NB4 (cell line): ENCODE data around the gene TMEM145.

ENCODE experiments used
- DNase-seq: peaks from one replicate; pipeline ENCODE4 v3.0.0; 2010; ENCODE audit warnings: low read depth
- H3K4me3 ChIP-seq: one replicate; pipeline ENCODE4 v1.5.1; 2011; ENCODE audit warnings: mild to moderate bottlenecking, low read depth, low read length, moderate library complexity
- CTCF ChIP-seq: IDR thresholded peaks from one replicate; pipeline ENCODE4 v1.5.1; 2012; ENCODE audit warnings: low read depth, low read length
- MAX ChIP-seq: IDR thresholded peaks from 2 replicates; pipeline ENCODE4 v1.6.1; 2011; ENCODE audit warnings: low read depth, low read length
- MYC ChIP-seq: IDR thresholded peaks from 2 replicates; pipeline ENCODE4 v1.6.1; 2011; ENCODE audit warnings: low read depth, low read length
- POLR2A ChIP-seq: IDR thresholded peaks from 2 replicates; pipeline ENCODE4 v1.6.1; 2011; ENCODE audit warnings: mild to moderate bottlenecking; ENCODE audit not compliant: insufficient read length; ENCODE audit errors: extremely low read depth

TMEM145 gene

GRCh38 chr19:42323473-42323851 lies 10.4 kb downstream of the TMEM145 start:
- no peak for DNase-seq
- TF ChIP-seq MAX: no peak
- TF ChIP-seq MYC: no peak
- no peak for TF ChIP-seq POLR2A
- TF ChIP-seq CTCF: no peak
- H3K4me3 ChIP-seq: no peak overlapping the region

GRCh38 chr19:42323852-42324654 lies 10.9 kb downstream of the TMEM145 start:
- H3K4me3 ChIP-seq: no peak overlapping the region
- DNase-seq: peak; percentile 42
- no peak for TF ChIP-seq MYC
- TF ChIP-seq POLR2A: no peak
- TF ChIP-seq CTCF: no peak
- no peak for TF ChIP-seq MAX

- DNase-seq: no peak
- TF ChIP-seq POLR2A: no peak
- TF ChIP-seq MAX: no peak
- TF ChIP-seq MYC: no peak
- TF ChIP-seq CTCF: no peak
- peak overlapping the region; percentile 34 for H3K4me3 ChIP-seq
Measured at GRCh38 chr19:42324655-42325307, 11.7 kb downstream of the TMEM145 start.

- peak; percentile 96 for DNase-seq
- TF ChIP-seq POLR2A (peak; percentile 26), CTCF (peak; percentile 65), MYC (peak; percentile 59), MAX (peak; percentile 79)
- H3K4me3 ChIP-seq: peak within 1 kb of the TSS; percentile 76
Measured at GRCh38 chr19:42325308-42325895, 12.3 kb downstream of the TMEM145 start, which contains the start of gene MEGF8. Gene MEGF8 (plus strand): TSS chr19:42325635. CDS start chr19:42326244, 609 bp downstream.

GRCh38 chr19:42325896-42326771 lies 13.0 kb downstream of the TMEM145 start:
- H3K4me3 ChIP-seq: peak overlapping the region; percentile 76
- TF ChIP-seq MAX (no peak), CTCF (no peak), POLR2A (no peak)
- peak; percentile 25 for DNase-seq
